Suppressor macrophage treated with lipopolysaccharide for 4 hours (primary cell): ENCODE results near the gene CCNG2.
A peak's percentile ranks its signal among the peaks of the same experiment; 100 is the strongest.

Experiments
- DNase-seq: peaks from one replicate; pipeline ENCODE4 v3.0.0-alpha.2; 2020

The CCNG2 gene

GRCh38 chr4:77179519-77179918 lies 22.5 kb downstream of the CCNG2 start:
- no peak for DNase-seq

- no peak for DNase-seq
Measured at GRCh38 chr4:77181720-77182119, 24.7 kb downstream of the CCNG2 start.

GRCh38 chr4:77183777-77184420 lies 26.9 kb downstream of the CCNG2 start:
- DNase-seq, result peak; percentile 32

- peak; percentile 33 for DNase-seq
Measured at GRCh38 chr4:77184974-77185373, 28.0 kb downstream of the CCNG2 start.

- no peak for DNase-seq
Measured at GRCh38 chr4:77185686-77186085, 28.7 kb downstream of the CCNG2 start.

GRCh38 chr4:77187322-77187721 lies 30.3 kb downstream of the CCNG2 start:
- peak; percentile 15 for DNase-seq

GRCh38 chr4:77188498-77189220 lies 31.7 kb downstream of the CCNG2 start:
- DNase-seq, result no peak

DNA sequence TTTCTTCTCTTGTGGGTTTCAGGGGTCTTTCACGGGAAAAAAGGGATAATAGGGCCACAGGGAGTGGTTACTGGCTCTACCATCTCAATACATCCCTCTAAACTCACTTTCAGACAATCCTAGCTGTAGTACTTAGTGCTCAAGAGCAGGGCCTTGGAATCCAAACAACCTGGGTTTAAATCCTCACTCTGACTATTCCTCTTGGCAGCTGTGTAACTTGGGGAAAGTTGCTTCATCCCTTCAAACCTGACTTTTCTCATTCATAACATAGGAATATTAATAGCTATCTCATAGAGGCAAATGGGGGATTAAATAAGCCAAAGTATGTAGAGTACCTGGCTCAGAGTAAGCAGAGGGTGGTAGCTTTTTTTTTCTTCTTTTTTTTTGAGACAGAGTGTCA lies 32.4 kb downstream of the CCNG2 start:
- DNase-seq, result no peak

GRCh38 chr4:77190053-77190452 lies 33.0 kb downstream of the CCNG2 start:
- DNase-seq, result no peak

DNA sequence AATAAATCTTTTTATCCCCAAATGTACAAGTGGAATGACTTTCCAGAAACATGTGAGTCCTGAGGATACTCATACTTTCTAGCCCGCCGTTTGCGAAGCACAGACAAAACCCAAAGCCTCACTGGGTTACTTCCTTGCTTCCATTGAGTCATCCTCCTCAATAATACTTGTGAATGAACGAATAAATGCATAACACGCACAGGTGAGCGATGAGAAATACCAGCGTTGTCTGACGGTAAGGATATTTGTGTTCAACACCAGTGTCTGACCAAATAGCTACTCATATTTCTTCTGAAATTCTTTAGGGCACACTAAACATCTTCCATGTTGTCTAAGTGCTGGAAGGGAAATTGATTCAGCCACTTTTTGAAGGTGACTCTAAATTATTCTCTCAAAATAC lies 36.0 kb downstream of the CCNG2 start:
- DNase-seq, result no peak

GRCh38 chr4:77193511-77194102 lies 36.6 kb downstream of the CCNG2 start:
- peak; percentile 73 for DNase-seq

DNA sequence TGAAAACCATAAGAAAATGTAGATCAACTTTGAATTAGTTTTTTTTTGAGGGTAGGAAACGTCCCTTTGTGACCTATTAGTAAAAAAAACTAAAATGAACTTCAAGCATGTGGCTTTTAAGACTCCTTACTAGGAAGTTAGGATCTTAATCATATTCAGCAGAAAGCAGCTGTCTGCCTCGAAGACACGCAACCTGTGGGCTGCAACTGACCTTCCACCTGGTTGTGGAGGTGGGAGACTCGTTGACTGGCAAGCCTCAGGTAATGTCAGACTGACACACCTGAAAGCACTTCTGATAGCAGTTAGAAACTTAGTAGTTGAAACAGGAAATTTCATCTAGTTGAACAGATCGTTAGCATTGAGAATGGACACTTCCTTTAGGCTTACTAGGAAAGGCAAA lies 37.4 kb downstream of the CCNG2 start:
- DNase-seq, result no peak

GRCh38 chr4:77194989-77195388 lies 38.0 kb downstream of the CCNG2 start:
- no peak for DNase-seq

DNA sequence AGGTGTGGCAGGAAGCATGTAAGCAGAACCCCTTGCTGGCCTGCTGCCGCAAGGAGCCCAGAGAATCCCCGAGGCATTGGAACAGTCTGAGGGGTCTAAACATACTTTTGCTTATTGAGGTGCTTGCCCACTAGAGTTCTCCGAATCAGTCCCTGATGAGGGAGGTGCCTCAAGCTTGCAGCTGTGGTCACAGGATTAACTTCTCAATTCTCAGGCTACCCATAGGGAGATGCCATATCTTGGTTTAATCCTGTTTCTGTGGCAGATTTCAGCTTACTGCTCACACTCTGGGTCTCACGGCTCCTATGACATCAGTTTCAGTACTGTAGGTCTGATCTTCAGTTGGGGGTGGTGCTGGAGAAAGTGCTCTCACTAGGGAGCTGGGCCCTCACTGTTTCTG lies 39.9 kb downstream of the CCNG2 start:
- DNase-seq, result peak; percentile 47

- no peak for DNase-seq
Measured at GRCh38 chr4:77197361-77197760, 40.4 kb downstream of the CCNG2 start.

- DNase-seq, result no peak
Measured at GRCh38 chr4:77197831-77198230, 40.8 kb downstream of the CCNG2 start.

DNA sequence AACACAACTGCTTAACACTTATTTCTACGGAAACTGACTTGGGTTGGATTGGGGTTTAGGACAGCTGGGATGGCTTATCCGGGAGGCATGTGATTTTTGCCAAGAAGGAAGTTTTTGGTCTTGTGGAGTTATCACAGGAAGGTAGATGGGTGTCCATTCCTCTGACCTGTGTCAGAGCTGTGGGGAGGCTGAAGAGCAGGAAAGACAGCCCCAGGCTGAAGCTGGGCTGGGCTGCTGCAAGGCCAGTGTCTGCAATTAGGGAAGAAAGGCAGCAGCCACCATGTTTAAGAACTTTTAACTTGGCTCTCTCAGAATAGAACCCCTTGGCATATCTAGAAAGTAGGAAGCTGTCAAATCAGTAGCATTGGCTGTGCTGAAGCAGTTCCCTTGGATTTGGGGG lies 42.3 kb downstream of the CCNG2 start:
- DNase-seq, result no peak

GRCh38 chr4:77199701-77200100 lies 42.7 kb downstream of the CCNG2 start:
- DNase-seq, result no peak

DNA sequence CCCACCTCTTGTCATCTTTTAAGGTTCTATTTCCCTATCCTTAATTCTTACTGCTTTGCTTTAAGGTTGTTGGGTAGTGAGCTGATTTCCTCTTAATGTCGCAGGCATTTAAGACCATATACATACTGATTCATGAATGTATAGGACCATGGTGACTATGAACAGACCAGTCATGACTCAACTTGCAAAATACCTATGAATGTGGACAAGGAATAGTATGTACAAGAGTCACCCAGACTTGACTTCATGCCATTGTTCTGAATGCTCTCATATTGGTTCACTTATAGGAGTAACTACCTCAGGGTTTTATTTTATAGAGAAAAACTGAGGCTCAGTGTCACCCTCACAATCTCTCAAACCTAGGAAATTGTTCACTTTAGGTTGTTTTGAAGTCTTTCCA lies 44.3 kb downstream of the CCNG2 start:
- no peak for DNase-seq

DNA sequence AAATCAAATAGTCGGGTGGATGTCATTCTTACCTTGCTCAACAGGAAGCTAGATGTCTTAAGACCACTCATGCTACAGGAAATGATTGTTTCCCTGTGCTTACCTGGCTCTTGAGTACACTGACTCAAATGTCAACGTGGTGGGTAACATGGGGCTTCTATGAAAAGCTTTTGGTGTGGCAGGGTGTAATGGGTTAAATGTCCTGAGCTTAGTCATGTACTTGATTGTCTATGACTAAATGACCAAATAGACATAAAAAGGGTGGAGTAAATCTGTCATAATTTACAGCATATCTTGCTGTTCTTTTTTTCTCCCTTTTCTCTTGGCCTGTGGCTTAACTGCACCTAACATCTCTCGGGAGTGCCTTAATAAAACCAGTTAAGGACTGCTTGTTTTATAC lies 44.9 kb downstream of the CCNG2 start:
- no peak for DNase-seq

DNA sequence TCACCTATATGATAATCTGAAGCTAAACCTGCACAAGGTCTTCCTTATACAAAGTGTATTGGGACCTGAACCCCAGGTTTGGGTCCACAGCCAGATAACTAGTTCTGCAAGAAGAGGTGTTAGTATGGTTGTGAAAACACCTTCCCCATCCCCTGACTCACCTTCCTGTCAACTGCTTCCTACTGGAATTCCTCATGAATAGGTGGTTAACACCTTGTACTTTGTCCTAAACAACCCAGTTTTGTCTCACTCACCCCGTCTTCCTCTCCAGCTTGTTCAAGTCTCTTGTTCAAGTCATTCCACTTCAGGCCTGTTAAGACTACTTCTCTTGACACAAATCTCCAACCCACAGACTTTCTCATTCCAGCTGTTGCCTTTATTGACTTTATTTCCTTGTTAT lies 45.5 kb downstream of the CCNG2 start:
- DNase-seq, result no peak

DNA sequence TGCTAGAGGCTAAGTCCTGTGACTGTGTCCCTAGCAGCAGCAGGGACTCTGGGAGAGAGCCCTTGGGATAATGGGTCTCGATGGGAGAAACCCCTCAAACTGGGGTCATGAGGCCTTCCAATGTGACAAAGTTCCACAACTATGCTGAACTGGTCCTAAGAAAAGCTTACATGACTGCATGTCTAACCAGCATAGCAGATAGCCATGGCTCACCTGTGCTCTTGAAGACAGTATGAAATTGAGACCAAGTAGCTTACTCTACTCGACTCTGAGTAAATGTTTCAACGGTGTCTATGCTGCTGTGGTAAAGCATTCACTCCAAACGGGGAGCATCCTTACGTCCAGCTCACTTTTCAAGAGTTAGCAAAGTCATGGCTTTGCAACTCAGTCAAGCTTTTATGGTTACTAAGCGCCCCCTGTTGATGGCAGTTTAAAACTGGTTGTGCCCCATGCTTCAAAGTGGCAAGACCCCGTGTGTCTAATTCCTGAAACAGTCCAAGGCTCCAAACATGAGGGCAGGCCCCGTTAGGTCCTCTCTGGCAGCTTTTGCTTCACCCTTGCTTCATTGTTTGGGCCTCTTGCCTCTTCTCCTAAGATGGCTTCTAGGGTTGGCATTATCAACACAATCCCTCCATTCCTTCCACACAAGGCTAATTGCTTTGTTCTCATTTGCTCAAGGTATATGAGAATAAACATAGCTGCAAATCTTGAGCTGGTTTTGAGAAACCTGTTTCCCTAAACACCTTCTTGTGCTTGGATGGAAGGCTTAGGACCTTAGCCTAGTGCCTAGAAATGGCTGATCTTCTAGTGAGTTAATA lies 46.6 kb downstream of the CCNG2 start:
- peak; percentile 88 for DNase-seq

- DNase-seq, result no peak
Measured at GRCh38 chr4:77204621-77205020, 47.6 kb downstream of the CCNG2 start.

DNA sequence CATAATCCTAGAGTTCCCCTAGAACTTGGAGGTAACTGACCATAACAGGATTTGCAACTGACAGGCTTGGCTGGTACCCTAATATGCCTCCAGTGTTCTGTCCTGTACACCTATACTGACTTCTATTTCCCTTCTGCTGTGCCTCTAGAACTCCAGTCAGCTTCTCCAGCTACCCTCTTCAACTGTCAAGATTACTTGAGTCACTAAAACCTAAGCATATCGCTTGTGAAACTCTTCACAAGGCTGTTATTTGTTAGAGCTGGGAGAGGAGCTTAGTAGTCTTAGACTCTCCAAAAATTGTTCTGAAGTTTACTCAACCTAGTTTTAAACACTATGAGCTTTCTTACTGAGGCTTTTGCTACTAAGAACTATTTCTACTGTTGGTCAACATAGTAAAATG lies 52.0 kb downstream of the CCNG2 start:
- no peak for DNase-seq
